GM12865 (cell line): ENCODE results near the gene IDUA.
A peak's percentile ranks its signal among the peaks of the same experiment; 100 is the strongest.

Source experiments
- DNase-seq: peaks from one replicate; pipeline ENCODE4 v3.0.0; 2010; ENCODE audit warnings: low read depth
- H3K4me3 ChIP-seq: 2 replicates; pipeline ENCODE4 v1.5.1; 2011; ENCODE audit warnings: mild to moderate bottlenecking, low read depth, low read length, control low read depth
- TF ChIP-seq, protein P1 (sequence below): IDR thresholded peaks from 2 replicates; pipeline ENCODE4 v1.5.1; 2011; ENCODE audit warnings: low read length, control low read depth, low read depth, inconsistent platforms; ENCODE audit not compliant: insufficient read depth; ENCODE audit errors: missing control alignments

Gene IDUA

DNA sequence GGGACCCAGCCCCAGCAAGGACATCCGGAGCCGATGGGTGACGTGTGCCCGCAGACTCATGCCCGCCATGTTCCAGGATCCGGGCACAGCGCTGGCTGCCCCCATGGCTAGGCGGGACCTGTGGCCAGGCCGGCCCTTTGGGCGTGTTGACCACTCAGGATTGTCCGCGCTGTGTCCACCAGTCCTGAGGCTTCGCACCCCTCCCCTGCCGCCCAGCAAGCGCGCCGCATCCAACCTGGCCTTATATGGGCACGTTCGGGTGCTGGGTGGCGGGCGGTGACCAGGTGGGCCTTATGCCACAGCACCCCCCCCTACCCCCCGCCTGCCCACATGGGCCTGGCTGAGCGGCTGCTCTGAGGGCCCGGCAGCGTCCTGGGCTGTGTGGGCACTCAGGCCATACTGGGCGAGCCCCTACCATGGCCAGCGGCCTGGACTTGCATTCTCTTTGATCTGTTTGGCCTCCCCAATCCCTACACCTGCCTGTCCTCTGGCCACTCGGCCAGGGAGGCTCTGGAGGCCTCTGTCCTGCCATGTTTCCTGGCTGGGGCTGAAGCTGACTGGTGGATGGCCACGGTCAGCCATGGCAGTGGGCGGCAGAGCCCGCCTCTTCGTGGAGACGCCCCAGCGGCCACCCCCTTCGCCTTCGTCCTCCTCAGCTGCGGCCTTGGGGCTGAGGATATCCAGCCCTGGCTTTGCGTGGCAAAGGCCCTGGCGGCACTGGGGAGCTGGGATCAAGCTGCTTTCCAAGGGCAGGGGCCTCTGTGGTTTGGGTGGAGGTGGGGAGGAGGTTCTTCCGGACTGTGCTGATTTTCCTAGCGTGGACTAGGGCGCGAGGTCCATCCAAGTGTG, 26.6 kb downstream of the IDUA start:
- H3K4me3 ChIP-seq = no peak overlapping the region
- TF ChIP-seq, protein P1, sequence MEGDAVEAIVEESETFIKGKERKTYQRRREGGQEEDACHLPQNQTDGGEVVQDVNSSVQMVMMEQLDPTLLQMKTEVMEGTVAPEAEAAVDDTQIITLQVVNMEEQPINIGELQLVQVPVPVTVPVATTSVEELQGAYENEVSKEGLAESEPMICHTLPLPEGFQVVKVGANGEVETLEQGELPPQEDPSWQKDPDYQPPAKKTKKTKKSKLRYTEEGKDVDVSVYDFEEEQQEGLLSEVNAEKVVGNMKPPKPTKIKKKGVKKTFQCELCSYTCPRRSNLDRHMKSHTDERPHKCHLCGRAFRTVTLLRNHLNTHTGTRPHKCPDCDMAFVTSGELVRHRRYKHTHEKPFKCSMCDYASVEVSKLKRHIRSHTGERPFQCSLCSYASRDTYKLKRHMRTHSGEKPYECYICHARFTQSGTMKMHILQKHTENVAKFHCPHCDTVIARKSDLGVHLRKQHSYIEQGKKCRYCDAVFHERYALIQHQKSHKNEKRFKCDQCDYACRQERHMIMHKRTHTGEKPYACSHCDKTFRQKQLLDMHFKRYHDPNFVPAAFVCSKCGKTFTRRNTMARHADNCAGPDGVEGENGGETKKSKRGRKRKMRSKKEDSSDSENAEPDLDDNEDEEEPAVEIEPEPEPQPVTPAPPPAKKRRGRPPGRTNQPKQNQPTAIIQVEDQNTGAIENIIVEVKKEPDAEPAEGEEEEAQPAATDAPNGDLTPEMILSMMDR = no peak

DNA sequence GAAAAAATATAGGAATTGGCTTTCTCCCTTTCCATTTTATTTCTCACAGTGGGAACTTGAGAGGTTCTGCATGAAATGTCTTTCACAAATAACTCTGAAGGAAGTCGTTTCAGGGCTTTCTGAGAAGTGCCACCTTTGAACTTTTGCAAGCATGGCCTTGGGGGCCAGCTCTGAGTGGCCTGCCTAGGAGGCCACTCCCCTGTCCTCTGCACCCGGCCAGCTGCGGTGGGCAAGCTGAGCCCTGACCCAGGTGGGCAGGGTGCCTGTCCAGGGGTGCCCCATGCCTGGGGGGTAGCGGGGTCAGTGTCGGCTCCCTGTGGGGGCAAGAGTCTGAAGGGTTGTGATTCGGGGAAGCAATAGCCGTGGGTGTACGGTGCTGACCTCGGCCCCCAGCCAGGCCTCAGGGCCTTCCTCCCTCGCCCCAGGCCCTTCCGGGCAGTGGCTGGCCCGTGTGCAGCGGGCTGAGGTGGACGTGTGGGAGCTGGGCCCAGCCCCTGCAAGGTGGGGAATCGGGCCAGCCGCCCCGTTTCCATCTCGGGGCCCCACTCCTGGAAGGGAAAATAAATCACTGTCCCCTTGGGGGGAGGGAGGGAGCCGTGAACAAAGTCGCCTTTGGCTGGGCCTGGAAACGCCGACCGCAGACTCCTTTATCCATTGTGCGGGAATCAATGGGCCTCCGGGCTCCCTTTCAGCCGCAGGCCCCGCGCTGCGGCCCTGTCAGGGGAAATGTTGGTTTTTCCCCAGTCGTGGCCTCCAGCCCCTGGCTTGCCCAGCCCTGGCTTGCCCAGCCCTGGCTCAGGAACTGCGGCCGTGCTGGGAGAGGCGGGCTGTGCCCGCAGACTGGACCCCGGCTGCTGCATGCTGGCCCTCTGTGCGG, 27.7 kb downstream of the IDUA start:
- H3K4me3 ChIP-seq = no peak overlapping the region
- no peak for DNase-seq
- TF ChIP-seq, protein P1 = no peak

More for the DNA sequence above, 26.6 kb downstream of the IDUA start:
- DNase-seq = no peak

GRCh38 chr4:1015179-1015578, 28.3 kb downstream of the IDUA start:
- TF ChIP-seq, protein P1 = peak; percentile 2
- no peak for DNase-seq
- no peak overlapping the region for H3K4me3 ChIP-seq

- no peak overlapping the region for H3K4me3 ChIP-seq
- TF ChIP-seq, protein P1 = no peak
- DNase-seq = no peak
Measured at GRCh38 chr4:1015746-1016145, 28.9 kb downstream of the IDUA start.

DNA sequence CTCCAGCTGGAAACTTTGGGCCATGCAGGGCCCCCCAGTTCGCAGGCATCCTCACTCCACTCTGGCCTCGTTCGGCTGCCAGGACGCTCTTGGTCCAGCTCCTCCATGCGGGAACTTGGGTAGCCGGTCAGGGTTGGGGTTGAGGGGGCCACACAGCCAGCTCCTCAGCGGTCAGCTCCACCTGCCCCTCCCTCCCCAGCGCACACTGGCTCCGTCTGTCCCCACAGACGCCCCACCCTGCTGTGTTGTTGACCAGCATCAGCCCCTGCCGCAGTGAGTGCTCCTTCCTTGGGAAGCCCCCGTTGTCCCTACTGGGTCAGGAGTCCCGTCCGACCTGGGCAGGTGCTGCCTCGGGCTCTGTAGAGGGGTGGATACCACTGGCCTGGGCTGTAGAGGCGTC, 30.4 kb downstream of the IDUA start:
- H3K4me3 ChIP-seq = no peak overlapping the region
- TF ChIP-seq, protein P1 = no peak
- DNase-seq = no peak

GRCh38 chr4:1017706-1018105, 30.9 kb downstream of the IDUA start:
- no peak overlapping the region for H3K4me3 ChIP-seq
- no peak for DNase-seq
- TF ChIP-seq, protein P1 = no peak
